GM10248 (cell line): ENCODE measurements around the gene GHRHR.

Experiments
- CTCF ChIA-PET: fragments of 300-600 bp; sonication (Branson Sonifier 250); formaldehyde crosslinking; extraction: SDS; loops from one replicate; lab custom pipeline; 2021; ENCODE audit warnings: antibody characterized with exemption; lab: Yijun Ruan, JAX
- POLR2A ChIA-PET: fragments of 350-650 bp; sonication (Branson Sonifier 250); formaldehyde crosslinking; extraction: SDS; loops from one replicate; lab custom pipeline; 2020; ENCODE audit warnings: antibody characterized with exemption; lab: Yijun Ruan, JAX
- DNase-seq: peaks from one replicate; pipeline ENCODE4 v3.0.0; 2012; ENCODE audit errors: extremely low spot score
- CTCF ChIP-seq: IDR thresholded peaks from 2 replicates; pipeline ENCODE4 v1.5.1; 2012; ENCODE audit warnings: mild to moderate bottlenecking, low read depth; ENCODE audit errors: extremely low read depth, missing control alignments, control extremely low read depth

The GHRHR gene

GRCh38 chr7:31020161-31020560 is 56.4 kb downstream of the GHRHR start:
- DNase-seq = no peak
- ChIA-PET CTCF (interaction anchor here (0.8 to 2.7 kb wide), 2 partner anchors 37 to 46 kb away, joined by 3 to 10 read pairs; no protein-coding TSS in a partner anchor), POLR2A (no interaction called here)
- no peak for TF ChIP-seq CTCF

DNA sequence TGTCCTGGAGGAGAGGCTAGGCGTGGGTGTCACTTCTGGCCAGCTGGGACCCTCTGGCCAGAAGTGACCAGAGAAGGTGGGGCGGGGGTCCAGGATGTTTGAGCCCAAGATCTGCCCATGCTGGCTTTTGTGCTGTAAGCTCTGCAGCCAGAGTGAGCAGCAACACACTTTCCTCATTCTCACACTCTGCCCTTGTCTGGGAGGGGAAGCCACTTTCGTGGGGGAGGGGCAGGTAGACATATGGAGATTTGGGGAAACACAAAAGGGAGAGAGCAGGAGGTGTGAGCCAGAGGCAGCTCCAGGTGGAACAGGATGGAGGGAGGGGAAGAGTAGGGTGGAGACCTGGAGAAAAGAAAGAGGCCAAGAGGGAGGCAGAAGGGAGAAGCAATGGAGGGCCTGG is 56.9 kb downstream of the GHRHR start:
- ChIA-PET CTCF (interaction anchor here (0.8 to 2.7 kb wide), 2 partner anchors 37 to 46 kb away, joined by 3 to 10 read pairs; no protein-coding TSS in a partner anchor), POLR2A (no interaction called here)
- DNase-seq = no peak
- TF ChIP-seq CTCF = no peak

GRCh38 chr7:31022117-31022516 is 58.4 kb downstream of the GHRHR start:
- ChIA-PET CTCF (interaction anchor here (2.7 kb wide), 1 partner anchor 39 kb away, joined by 10 read pairs; no protein-coding TSS in a partner anchor), POLR2A (no interaction called here)
- no peak for TF ChIP-seq CTCF
- no peak for DNase-seq

DNA sequence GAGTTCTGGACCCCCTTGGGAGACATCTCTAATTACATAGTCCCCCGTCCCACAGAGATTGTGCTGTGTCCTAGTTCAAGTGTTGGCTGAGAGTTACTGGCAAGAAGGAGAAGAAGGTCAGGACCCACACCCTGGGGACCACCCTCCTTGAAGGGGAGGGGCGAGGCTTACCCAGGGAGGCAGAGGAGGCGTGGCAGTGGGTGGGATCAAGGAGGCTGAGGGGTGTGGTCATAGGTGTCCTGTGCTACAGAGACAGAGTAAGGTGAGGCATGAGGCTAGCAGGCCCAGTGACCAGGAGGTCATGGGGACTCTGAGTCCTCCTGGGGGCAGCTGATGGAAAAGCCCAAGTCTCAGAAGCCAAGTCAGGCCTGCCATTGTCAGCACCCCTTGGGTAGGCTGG is 59.0 kb downstream of the GHRHR start:
- CTCF ChIA-PET = no interaction called here
- POLR2A ChIA-PET = no interaction called here
- no peak for DNase-seq
- no peak for TF ChIP-seq CTCF

DNA sequence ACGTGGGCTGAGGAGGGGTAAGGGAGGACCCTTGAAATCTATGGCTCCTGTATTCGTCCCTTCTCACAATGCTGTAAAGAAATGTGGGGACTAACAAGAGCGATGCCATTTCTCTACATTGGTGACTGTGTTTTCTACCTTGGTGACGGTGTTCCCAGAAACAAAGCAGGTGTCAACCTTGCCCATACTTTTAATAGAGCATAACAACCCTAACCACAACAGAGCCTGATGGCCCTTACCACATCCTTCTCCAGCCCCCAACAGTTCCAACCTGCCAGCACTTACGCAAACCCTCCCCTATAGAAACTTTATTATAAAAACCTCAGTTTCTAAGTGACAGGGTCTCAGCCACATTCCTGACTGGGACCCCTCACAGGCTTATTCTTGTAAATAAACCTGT is 60.1 kb downstream of the GHRHR start:
- DNase-seq = no peak
- CTCF ChIA-PET = no interaction called here

GRCh38 chr7:31027161-31027965 is 63.6 kb downstream of the GHRHR start:
- DNase-seq = peak; percentile 54
- CTCF ChIA-PET = interaction anchor here (0.9 to 2.8 kb wide), 3 partner anchors 10 to 44 kb away, joined by 3 to 10 read pairs (median 9); no protein-coding TSS in a partner anchor
- POLR2A ChIA-PET = no interaction called here
- TF ChIP-seq CTCF = no peak

More for the DNA sequence above, 60.1 kb downstream of the GHRHR start:
- POLR2A ChIA-PET = no interaction called here
- no peak for TF ChIP-seq CTCF
